Colon (tissue), 2 donors: ENCODE data around the gene SPATA33.
"Not testable (repeated sequence)": the region's sequence is repeated elsewhere in the genome, so short reads cannot be mapped to it uniquely, and the experiment has no call there.

Experiments used
- FAIRE-seq: peaks from 2 replicates; lab custom pipeline; 2012; peaks lifted over from hg19 to GRCh38; lab: Jason Lieb, UNC
- donor health status: control.
- donor health status: control.

SPATA33 gene

GRCh38 chr16:89629827-89630610 lies 27.6 kb upstream of the SPATA33 start:
- FAIRE-seq, result no peak

- no peak for FAIRE-seq
Measured at GRCh38 chr16:89633064-89633631, 24.5 kb upstream of the SPATA33 start.

GRCh38 chr16:89634463-89635385 lies 22.9 kb upstream of the SPATA33 start:
- FAIRE-seq, result not testable (repeated sequence)

- FAIRE-seq, result no peak
Measured at GRCh38 chr16:89636663-89637062, 21.0 kb upstream of the SPATA33 start.

- FAIRE-seq, result no peak
Measured at GRCh38 chr16:89637379-89637778, 20.3 kb upstream of the SPATA33 start.

- no peak for FAIRE-seq
Measured at GRCh38 chr16:89638455-89638854, 19.2 kb upstream of the SPATA33 start.

- FAIRE-seq, result no peak
Measured at GRCh38 chr16:89639385-89639784, 18.3 kb upstream of the SPATA33 start.

GRCh38 chr16:89641458-89642119 lies 16.0 kb upstream of the SPATA33 start:
- FAIRE-seq, result no peak

- no peak for FAIRE-seq
Measured at GRCh38 chr16:89642574-89642973, 15.1 kb upstream of the SPATA33 start.

- no peak for FAIRE-seq
Measured at GRCh38 chr16:89643769-89644300, 13.8 kb upstream of the SPATA33 start.

- no peak for FAIRE-seq
Measured at GRCh38 chr16:89645122-89645521, 12.5 kb upstream of the SPATA33 start.

GRCh38 chr16:89646270-89646669 lies 11.4 kb upstream of the SPATA33 start:
- no peak for FAIRE-seq

GRCh38 chr16:89646906-89647305 lies 10.7 kb upstream of the SPATA33 start:
- FAIRE-seq, result no peak

GRCh38 chr16:89651584-89651983 lies 6.1 kb upstream of the SPATA33 start:
- no peak for FAIRE-seq

- no peak for FAIRE-seq
Measured at GRCh38 chr16:89653656-89654295, 3.9 kb upstream of the SPATA33 start.

GRCh38 chr16:89655062-89655643 lies 2.5 kb upstream of the SPATA33 start:
- FAIRE-seq, result no peak

- no peak for FAIRE-seq
Measured at GRCh38 chr16:89656435-89657121, 1.1 kb upstream of the SPATA33 start.

- no peak for FAIRE-seq
Measured at GRCh38 chr16:89658221-89658879, 714 bp downstream of the SPATA33 start.

- no peak for FAIRE-seq
Measured at GRCh38 chr16:89660146-89660545, 2.5 kb downstream of the SPATA33 start.

GRCh38 chr16:89661215-89661614 lies 3.6 kb downstream of the SPATA33 start:
- FAIRE-seq, result no peak
